GM21381 (cell line): ENCODE measurements around the gene SLC16A11.
"Not testable (repeated sequence)": the region's sequence is repeated elsewhere in the genome, so short reads cannot be mapped to it uniquely, and the experiment has no call there.

Source experiments
- ATAC-seq: cut with Tn5 transposase; IDR thresholded peaks from one replicate; pipeline ENCODE4 v1.9.1; 2021; ENCODE audit warnings: mild to moderate bottlenecking, moderate library complexity; ENCODE audit not compliant: unreplicated experiment

The SLC16A11 gene, protein sequence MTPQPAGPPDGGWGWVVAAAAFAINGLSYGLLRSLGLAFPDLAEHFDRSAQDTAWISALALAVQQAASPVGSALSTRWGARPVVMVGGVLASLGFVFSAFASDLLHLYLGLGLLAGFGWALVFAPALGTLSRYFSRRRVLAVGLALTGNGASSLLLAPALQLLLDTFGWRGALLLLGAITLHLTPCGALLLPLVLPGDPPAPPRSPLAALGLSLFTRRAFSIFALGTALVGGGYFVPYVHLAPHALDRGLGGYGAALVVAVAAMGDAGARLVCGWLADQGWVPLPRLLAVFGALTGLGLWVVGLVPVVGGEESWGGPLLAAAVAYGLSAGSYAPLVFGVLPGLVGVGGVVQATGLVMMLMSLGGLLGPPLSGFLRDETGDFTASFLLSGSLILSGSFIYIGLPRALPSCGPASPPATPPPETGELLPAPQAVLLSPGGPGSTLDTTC

DNA sequence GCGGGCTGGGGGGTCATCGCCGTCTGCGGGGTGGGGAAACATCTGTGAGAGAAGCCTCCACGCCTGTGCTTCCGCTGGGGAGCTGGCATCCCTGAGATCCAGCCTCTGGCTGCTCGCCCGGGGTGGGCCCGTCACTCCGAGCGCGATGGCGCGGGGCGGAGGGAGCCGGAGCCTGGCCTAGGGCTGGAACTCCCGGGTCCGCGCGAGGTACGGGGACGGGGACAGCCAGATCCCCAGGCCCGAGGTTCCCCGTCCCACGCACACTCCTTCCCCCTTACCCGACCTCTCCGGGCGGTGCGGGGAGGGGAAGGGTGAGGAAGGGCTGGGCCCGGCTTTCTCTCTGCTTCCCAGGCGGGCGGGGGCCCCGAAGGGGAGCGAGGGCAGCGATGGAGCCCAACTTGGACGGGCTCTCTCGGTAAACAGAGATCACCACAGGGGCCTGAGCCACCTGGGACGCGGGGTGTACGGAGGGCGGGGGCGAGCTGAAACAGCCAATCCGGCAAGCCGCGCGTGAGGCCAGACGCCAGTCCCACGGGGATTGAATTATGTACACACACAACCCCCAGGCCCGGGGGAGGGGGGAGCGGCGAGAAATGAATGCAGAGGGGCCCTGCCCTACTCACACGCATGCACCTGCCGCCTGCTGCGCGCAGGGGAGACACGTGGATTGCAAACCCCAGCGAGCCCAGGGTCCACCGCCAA lies at the start of gene SLC16A11:
Gene SLC16A11 (minus strand): TSS at position 596 of the 702 bp plus-strand sequence. CDS start 579 bp downstream, at position 17.
- ATAC-seq: no peak

DNA sequence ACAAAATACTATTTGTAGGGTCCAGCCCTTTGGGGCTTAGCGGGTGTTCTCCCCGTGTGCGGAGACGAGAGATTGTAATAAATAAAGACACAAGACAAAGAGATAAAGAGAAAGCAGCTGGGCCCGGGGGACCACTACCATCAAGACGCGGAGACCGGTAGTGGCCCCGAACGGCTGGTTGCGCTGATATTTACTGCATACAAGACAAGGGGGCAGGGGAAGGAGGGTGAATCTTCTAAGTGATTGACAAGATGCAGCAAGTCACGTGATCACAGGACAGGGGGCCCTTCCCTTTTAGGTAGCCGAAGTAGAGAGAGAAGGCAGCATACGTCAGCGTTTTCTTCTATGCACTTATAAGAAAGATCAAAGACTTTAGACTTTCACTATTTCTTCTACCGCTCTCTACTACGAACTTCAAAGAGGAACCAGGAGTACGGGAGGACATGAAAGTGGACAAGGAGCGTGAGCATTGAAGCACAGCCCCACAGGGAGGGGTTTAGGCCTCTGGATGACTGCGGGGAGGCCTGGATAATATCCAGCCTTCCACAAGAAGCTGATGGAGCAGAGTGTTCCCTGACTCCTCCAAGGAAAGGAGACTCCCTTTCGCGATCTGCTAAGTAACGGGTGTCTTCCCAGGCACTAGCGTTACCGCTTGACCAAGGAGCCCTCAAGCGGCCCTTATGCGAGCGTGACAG lies 47.6 kb upstream of the SLC16A11 start:
- not testable (repeated sequence) for ATAC-seq

DNA sequence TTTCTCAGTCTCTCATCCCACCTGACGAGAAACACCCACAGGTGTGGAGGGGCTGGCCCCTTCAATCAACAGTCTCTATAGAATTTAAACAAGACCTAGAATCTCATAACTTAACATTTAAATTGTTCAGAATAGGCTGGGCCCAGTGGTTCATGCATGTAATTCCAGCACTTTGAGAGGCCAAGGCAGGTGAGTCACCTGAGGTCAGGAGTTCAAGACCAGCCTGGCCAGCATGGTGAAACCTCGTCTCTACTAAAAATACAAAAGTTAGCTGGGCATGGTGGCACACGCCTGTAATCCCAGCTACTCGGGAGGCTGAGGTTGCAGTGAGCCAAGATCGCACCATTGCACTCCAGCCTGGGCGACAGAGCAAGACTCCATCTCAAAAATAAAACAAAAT lies 45.7 kb upstream of the SLC16A11 start:
- ATAC-seq: not testable (repeated sequence)

DNA sequence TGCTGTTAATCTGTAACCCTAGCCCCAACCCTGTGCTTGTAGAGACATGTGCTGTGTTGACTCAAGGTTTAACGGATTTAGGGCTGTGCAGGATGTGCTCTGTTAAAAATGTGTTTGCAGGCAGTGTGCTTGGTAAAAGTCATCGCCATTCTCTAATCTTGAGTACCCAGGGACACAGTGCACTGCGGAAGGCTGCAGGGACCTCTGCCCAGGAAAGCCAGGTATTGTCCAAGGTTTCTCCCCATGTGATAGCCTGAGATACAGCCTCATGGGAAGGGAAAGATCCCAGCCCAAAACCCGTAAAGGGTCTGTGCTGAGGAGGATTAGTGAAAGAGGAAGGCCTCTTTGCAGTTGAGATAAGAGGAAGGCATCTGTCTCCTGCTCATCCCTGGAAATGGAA lies 44.5 kb upstream of the SLC16A11 start:
- not testable (repeated sequence) for ATAC-seq

DNA sequence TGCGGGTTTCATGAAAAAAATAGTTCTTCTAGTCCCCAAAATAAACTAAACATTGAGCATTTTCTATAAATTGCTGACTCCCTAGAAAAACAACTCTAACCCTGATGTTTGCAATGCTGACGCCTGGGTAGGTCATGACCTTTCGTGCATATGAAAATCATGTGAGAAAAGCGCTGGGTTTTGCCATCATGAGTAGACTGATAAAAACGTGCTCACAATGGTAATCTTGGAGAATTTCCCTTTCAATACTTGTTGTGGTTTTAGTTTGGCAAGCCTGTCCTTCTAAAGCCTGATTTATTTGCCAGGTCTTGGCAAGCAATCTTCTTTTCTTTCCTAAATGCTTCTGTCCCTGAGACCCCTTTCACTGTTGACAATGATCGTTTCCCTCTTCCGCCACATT lies 40.2 kb upstream of the SLC16A11 start:
- ATAC-seq: no peak

DNA sequence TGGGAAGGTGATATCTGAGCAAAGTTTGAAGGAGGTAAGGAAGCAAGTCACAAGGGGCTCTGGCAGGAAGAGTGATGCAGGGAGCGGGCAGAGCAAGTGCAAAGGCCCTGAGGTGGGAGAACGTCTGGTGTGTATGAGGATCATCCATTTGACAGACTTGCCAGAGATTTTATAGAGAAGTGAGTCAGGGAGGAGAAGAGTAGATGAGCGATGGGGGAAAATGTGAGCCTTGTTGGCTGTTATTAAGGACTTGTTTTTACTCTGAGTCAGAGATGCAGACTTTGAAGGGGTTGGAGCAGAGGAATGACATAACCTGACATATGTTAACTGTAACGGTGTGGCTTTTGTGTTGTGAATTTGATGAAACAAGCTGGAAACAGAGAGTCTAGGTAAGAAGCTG lies 39.7 kb upstream of the SLC16A11 start:
- ATAC-seq: no peak

DNA sequence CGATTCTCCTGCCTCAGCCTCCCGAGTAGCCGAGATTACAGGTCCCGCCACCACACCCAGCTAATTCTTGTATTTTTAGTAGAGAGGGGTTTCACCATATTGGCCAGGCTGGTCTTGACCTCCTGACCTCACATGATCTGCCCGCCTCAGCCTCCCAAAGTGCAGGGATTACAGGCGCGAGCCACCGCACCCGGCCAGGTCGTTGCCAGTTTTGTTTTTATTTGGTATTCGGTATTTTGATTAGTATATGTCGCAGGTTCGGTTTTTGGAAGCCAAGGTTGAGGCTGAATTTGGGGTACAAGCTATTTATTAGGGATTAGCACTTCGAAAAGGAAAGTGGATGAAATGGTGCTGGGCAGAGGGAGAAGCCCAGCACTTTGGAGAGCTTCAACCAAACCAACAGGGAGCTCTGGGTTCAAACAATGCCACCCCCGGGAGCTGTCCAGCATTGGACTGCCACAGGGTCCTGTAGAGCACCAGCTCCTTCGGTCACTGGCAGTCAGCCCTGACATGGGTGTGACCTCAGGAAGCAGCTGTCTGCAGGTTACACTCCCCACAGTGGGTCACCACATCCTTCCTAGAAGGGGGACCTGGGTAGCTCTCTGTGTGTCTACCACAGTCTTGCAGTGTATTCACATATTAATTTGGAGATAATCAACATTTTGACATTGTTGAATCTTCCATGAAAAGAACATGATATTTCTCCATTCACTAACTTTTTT lies 37.6 kb upstream of the SLC16A11 start:
- ATAC-seq: no peak

DNA sequence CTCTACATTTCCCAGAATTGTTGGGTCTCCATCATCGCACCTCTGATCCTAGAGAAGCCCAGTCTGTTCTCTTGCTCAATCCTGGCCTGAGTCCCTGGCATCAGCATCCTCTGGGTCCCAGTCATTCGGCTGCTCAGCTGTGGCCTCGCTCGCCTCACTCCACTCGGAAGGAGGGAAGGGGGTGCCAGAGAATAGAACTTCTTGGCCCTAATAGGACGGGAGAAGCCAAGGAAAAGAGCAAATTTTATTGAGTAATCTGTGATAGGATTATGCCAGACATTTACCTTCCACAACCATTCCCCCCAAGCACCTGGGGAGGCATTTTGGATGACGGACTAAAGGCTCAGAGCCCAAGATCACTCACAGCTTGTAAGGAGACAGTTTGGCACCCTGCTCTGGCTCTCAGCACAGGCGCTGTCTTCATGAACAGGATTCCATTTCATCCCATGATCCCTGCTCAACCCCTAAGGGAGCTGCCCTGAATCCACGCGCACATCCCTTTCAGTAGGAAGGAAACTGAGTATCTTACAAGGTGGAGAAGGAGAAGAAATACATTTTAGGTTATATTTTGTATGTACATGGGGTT lies 36.7 kb upstream of the SLC16A11 start:
- no peak for ATAC-seq

DNA sequence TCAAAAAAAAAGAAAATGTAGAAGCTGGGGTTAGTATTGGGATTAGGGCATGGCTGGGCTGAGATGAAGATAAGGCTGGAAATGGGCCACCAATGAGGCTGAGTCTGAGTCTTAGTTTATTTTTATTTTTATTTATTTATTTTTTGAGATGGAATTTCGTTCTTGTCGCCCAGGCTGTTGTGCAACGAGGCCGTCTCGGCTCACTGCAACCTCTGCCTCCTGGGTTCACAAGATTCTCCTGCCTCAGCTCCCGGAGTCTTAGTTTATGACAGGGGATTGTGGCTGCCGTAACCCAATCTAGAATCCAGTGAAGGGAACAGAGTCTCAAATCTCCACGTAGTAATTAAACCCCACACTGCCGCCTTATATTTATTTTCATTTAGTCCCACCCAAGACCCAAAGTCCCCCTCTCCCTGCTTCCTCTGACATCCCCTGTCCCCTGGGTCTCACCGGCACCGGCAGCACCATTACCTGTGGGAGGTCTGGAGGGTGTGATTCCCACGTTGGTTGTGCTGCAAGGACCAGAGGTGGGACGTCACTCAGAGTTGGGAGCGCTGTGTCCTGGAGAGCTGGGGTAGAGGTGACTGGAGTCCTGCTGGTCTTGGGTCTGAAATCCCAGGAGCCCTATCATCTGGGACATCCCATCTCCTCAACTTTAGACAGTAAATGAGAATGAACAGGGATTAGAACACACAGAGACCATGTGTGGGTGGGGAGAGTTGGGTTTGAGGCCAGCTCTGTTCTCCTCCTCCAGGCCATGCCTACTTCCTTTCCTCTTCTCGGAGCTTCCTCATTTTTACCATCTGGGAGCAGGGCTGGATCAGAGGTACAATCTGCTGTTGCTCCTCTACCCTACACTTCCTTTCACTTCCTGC lies 35.9 kb upstream of the SLC16A11 start, which contains the start of gene CLEC10A:
Gene CLEC10A (minus strand): TSS at position 671 of the 875 bp plus-strand sequence. CDS start 1,439 bp downstream, outside the sequence.
- ATAC-seq: no peak

DNA sequence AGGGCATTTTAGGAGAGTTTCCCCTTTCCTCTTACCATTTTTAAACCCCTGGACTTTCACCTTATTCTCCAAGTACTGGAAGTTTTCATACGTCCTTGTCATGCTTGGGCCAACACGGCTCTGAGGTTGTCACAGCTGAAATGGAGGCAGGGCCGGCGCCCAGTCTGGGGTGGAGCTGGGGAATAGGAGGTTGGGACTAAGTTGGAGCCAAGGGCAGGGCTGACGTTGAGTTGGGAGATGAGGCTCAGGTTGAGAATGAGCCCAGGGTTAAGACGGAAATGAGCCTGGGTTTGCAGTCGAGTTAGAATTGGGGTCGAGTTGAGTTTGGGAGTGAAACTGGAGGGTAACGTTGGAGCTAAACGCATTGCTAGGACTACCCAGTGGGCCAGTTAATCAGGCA lies 34.8 kb upstream of the SLC16A11 start:
- ATAC-seq: no peak

DNA sequence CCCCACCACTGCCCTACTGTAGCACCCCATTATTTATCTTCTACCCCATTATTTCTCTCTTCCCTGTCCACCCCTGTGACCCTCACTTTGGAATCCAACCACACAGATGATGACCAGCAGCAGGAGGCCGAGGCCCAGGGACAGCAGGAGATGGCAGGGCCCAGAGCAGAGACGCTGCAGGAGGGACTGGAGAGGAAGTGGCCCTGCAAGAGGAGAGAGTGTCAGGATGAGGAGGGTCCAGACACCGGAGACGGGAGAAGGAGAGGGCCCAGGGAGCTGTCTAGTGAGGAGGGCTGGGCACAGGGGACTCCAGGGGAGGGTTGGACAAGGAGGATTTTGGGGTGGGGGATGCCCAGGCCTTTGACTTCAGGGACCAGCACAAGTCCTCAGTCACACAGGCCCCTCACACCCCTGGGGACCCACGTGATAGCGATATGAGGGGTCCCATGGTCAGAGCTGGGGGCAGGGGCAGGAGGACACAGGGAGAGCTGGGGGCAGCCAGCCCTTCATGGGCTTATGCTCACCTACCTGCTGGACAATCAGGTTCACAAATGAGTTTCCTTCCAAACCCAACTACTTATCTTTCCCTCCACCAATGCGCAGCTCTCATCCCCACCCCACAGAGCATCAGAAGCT lies 34.1 kb upstream of the SLC16A11 start:
- ATAC-seq: no peak

DNA sequence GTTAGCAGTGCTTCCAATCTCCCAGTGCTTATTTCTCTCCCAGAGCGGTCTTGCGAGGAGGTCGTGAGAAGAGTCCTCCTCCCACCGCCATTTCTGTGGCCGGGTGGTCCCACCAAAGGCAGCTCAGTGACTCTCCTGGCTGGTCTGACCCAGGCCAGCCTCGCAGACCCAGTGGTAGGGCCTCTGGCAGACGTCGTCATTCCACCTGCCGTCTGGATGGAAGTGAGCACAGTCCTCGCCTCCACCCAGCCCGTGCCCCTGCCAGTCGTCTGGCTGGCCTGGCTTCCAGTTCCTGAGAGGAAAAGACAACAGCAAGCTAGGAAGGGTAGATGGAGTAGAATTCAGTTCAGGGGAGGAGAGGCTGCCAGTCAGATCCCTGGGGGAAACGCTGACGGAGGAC lies 31.0 kb upstream of the SLC16A11 start:
- ATAC-seq: no peak

DNA sequence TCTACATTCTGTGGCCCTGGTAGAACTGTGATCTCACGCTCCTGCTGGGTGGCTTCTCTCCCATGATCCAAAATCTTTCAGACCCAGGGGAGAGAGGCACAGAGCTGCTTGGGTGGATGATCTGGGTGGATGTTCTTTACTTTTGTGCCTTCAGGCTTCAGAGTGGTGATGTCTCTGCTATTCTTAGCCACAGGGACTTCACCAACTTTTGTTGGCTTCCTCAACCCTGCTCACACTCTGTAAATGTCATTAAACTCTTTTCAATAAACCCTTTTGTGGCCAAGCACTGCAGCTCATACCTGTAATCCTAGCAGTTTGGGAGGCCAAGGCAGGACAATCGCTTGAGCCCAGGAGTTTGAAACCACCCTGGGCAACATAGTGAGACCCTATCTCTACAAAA lies 28.5 kb upstream of the SLC16A11 start:
- ATAC-seq: no peak

DNA sequence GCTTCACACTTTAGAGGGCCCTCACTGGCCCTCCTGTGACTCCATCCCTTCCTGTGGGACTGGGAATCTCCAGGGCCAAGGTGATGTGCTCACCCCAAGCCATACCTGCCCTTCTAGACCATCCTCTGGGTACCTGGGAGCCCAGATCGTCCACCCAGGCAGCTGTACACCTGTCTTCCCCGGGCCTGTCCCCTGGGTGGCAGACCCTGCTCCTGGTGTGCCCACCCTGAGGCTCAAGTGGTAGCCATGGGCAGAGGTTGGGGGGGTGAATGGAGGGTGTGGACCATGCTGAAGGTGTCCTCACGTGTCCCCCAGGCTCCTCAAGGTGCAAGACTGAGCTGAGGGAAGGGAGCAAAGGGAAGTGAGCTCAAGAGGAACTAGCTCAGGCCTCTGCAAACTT lies 26.8 kb upstream of the SLC16A11 start:
- ATAC-seq: no peak

DNA sequence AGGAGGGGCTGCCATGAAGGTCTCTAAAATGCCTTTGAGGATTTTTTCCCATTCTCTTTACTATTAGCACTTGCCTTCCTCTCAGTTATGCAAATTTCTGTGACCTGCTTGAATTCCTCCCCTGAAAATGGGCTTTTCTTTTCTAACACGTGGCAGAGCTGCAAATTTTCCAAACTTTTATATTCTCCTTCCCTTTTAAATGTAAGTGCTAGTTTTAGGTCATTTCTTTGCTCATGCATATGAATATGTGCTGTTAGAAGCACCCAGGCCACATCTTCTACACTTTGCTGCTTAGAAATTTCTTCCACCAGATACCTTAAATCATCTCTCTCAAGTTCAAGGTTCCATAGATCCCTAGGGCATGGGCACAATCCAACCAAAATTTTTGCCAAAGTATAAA lies 24.4 kb upstream of the SLC16A11 start:
- ATAC-seq: no peak

DNA sequence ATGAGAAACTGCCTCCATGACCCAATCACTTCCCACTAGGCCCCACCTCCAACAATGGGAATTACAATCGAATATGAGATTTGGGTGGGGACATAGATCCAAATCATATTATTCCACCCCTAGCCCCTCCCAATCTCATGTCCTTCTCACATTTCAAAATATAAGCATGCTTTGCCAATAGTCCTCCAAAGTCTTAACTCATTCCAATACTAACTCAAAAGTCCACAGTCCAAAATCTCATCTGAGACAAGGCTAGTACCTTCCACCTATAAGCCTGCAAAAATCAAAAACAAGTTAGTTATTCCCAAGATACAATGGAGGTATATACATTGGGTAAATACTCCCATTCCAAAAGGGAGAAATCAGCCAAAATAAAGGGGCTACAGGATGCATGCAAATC lies 23.3 kb upstream of the SLC16A11 start:
- ATAC-seq: no peak

DNA sequence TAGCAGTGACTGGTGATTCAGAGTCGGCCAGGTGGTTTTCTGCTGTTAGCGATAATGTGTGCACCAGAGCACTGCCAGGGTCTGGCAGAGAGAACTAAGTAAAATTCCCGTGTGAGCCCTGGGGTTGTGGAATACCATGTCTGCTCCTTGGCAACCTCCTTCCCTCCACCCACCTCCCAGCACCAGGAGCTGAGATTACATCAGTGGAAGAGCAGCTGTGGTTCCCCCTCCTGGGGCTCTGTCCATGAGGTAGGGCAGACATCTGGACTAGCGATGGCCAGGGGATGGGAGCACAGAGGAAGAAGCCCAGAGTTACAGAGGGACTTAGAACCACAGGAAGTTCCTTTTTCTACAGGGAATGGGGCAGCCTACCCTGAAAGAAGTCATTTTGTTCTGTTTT lies 20.4 kb upstream of the SLC16A11 start:
- no peak for ATAC-seq

DNA sequence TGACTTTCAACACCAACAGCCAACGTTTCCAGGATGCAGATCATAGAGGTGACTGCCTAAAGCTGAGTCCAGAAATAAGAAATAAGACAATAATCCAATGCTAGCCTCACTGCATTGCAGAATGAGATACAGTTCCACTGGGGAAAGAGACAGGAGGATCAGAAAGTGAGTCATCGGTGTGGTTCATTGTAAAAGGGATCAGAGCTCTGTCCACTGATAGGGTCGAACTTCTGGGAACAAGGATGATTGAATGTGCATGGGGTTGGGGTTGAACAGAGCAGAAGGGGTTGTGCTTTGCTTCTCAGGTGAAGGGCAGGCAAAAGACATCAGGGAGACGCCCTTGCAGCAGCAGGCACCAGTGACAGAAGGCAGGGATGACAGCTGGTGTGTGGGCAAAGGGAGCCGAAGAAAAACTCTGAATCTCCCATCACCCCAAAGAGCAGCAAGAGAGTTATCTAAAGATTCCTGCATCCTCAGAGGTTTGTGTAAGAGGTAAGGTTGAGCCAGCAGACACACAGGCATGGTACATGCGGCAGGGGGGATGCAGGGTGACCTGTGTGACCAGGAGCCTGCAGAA lies 19.7 kb upstream of the SLC16A11 start:
- ATAC-seq: no peak
